Stomach (tissue), 9 donors: ENCODE data around the gene TMCC1. TPM values are rescaled to one million over a fixed set of nuclear protein-coding genes. Genes with fewer than 3 reads are reported as not detected.
"Not testable (repeated sequence)": the region's sequence is repeated elsewhere in the genome, so short reads cannot be mapped to it uniquely, and the experiment has no call there.

Experiments
- DNase-seq, 2 donors: peaks; one replicate each; pipeline versions ENCODE4 v3.0.0 to v3.0.0-alpha.2; 2013 to 2019
- H3K27ac ChIP-seq, 5 donors: fragments of 200-600 bp in 4 of 5; sonication (generic) in 4 of 5; one replicate each; pipeline ENCODE4 v1.5.1; 2013 to 2019; ENCODE audit warnings: mild to moderate bottlenecking in 1 of 5, moderate library complexity in 1 of 5
- H3K27me3 ChIP-seq, 3 donors: fragments of 200-600 bp; sonication (generic); one replicate each; pipeline ENCODE4 v1.5.1; 2017 to 2019; ENCODE audit warnings: mixed run types in 1 of 3
- H3K36me3 ChIP-seq, 4 donors: fragments of 200-600 bp; sonication (generic); 1 replicate in 3 of 4; 2 replicates in 1 of 4; pipeline ENCODE4 v1.5.1; 2016 to 2019
- H3K4me1 ChIP-seq, 4 donors: fragments of 200-600 bp; sonication (generic); one replicate each; pipeline ENCODE4 v1.5.1; 2016 to 2019
- H3K4me3 ChIP-seq, 4 donors: fragments of 200-600 bp; sonication (generic) in 3 of 4; one replicate each; pipeline ENCODE4 v1.5.1; 2016 to 2019; ENCODE audit warnings: mild to moderate bottlenecking in 1 of 4
- H3K9me3 ChIP-seq, 4 donors: fragments of 200-600 bp; sonication (generic); one replicate each; pipeline ENCODE4 v1.5.1; 2016 to 2019
- CTCF ChIP-seq, 7 experiments: fragments of 450-650 bp in 4 of 7; fragments of 200-600 bp in 3 of 7; sonication (generic) in 3 of 7; IDR thresholded peaks; one replicate each; pipeline ENCODE4 v1.5.1; 2016 to 2019; ENCODE audit warnings: antibody characterized with exemption in 7 of 7, control low read depth in 2 of 7, mild to moderate bottlenecking in 1 of 7
- EP300 ChIP-seq: sonication (generic); formaldehyde crosslinking; IDR thresholded peaks from one replicate; pipeline ENCODE4 v1.6.1; 2017; ENCODE audit warnings: antibody characterized with exemption
- POLR2A ChIP-seq, 4 donors: fragments of 450-650 bp; IDR thresholded peaks; one replicate each; pipeline ENCODE4 v1.6.1; 2016; ENCODE audit warnings: antibody characterized with exemption in 4 of 4, control low read depth in 2 of 4, mild to moderate bottlenecking in 1 of 4, moderate library complexity in 1 of 4
- POLR2AphosphoS5 ChIP-seq, 3 donors: sonication (generic); formaldehyde crosslinking; IDR thresholded peaks; one replicate each; pipeline ENCODE4 v1.6.1; 2016; ENCODE audit warnings: antibody characterized with exemption in 3 of 3
- WGBS, 5 donors: extraction: QIAGEN DNeasy Blood & Tissue Kit in 3 of 5; methylation state at CpG; one replicate each; pipeline versions ENCODE4 v1.1.5 to v1.1.7; 2013 to 2018; 5-methylcytosine and 5-hydroxymethylcytosine counted together
- intact Hi-C: fragments of 100-400 bp; cut with DNase I; formaldehyde crosslinking; loops from one replicate; pipeline ENCODE4 v1.15.1; 2023; ENCODE audit warnings: low total_unique reads
- polyA plus RNA-seq, 3 donors: library from polyadenylated mRNA; stranded (reverse); fragments of 200-250 nt; gene quantifications; one replicate each; pipeline ENCODE4 v1.2.3, GENCODE V29; 2013
- total RNA-seq, 5 donors: library from RNA; depleted of rRNA; stranded (reverse); fragments of >200 nt; gene quantifications; one replicate each; pipeline versions ENCODE4 v1.1.0 to v1.2.3, GENCODE V29; 2014 to 2016
- donor health status: healthy with polysubstance abuse.
- donor health status: Bipolar disorder and iron deficiency.
- donor health status: healthy.

TMCC1 gene
- total and polyA plus RNA-seq, 8 donors: 5.0 to 26.6 (median 9.3) TPM

GRCh38 chr3:129911261-129911861 lies 17.9 kb upstream of the TMCC1 start:
- H3K36me3 ChIP-seq: no peaks in the 10 kb centered on the region
- H3K4me1 ChIP-seq: no peaks in the 10 kb centered on the region
- H3K27ac ChIP-seq: peak overlapping the region in 1 of 5 donors; percentile 32
- intact Hi-C loops: no loop called here
- H3K9me3 ChIP-seq: peaks cover 1 to 24% (median 17%) of the 10 kb centered on the region in 4 donors
- H3K4me3 ChIP-seq: no peak overlapping the region
- no peaks in the 10 kb centered on the region for H3K27me3 ChIP-seq
- TF ChIP-seq POLR2AphosphoS5 (IDR thresholded peaks at IDR 0.05) (no peak), POLR2A (IDR thresholded peaks at IDR 0.05) (no peak), EP300 (no peak), CTCF (IDR thresholded peaks at IDR 0.05) (no peak)
- peak in 1 of 2 donors; percentile 57 for DNase-seq

- Histone ChIP-seq H3K9me3 (peaks cover 13 to 31% (median 24%) of the 10 kb centered on the region in 4 donors), H3K36me3 (peaks cover 0 to 10% (median 0%) of the 10 kb centered on the region in 4 donors)
- H3K4me1 ChIP-seq, intact Hi-C loops, H3K27me3 ChIP-seq, DNase-seq, H3K27ac ChIP-seq, H3K4me3 ChIP-seq: not testable (repeated sequence)
- WGBS, 5 donors: 87 to 95% (median 92%) methylated on average over 4 of the region's 4 CpGs
Measured at GRCh38 chr3:129909235-129909634, 15.7 kb upstream of the TMCC1 start.

- Histone ChIP-seq H3K27ac (no peak overlapping the region), H3K9me3 (peaks cover 13 to 31% (median 24%) of the 10 kb centered on the region in 4 donors), H3K27me3 (no peaks in the 10 kb centered on the region), H3K4me1 (no peaks in the 10 kb centered on the region), H3K36me3 (peaks cover 0 to 10% (median 0%) of the 10 kb centered on the region in 4 donors), H3K4me3 (no peak overlapping the region)
- 29 to 75% (median 56%) methylated on average over 1 of the region's 1 CpG for WGBS, 5 donors
- TF ChIP-seq POLR2AphosphoS5 (IDR thresholded peaks at IDR 0.05) (no peak), POLR2A (IDR thresholded peaks at IDR 0.05) (no peak)
- intact Hi-C loops: no loop called here
- DNase-seq: peak in 1 of 2 donors; percentile 81
Measured at GRCh38 chr3:129908417-129908816, 14.9 kb upstream of the TMCC1 start.

GRCh38 chr3:129901272-129901671 lies 7.8 kb upstream of the TMCC1 start:
- DNase-seq, H3K27me3 ChIP-seq, H3K4me3 ChIP-seq, H3K4me1 ChIP-seq, H3K27ac ChIP-seq, intact Hi-C loops: not testable (repeated sequence)
- 86 to 97% (median 90%) methylated on average over 4 of the region's 4 CpGs for WGBS, 5 donors
- Histone ChIP-seq H3K9me3 (peaks cover 10 to 32% (median 16%) of the 10 kb centered on the region in 4 donors), H3K36me3 (peaks cover 0 to 10% (median 0%) of the 10 kb centered on the region in 4 donors)

- no peaks in the 10 kb centered on the region for H3K36me3 ChIP-seq
- peaks cover 0 to 10% (median 0%) of the 10 kb centered on the region in 4 donors for H3K9me3 ChIP-seq
- peaks cover 5 to 17% (median 13%) of the 10 kb centered on the region in 4 donors for H3K4me1 ChIP-seq
- H3K27ac ChIP-seq: no peak overlapping the region
- DNase-seq: no peak
- intact Hi-C loops: no loop called here
- H3K4me3 ChIP-seq: no peak overlapping the region
- 49 to 88% (median 86%) methylated on average over 3 of the region's 3 CpGs for WGBS, 5 donors
- TF ChIP-seq CTCF (IDR thresholded peaks at IDR 0.05) (no peak), POLR2AphosphoS5 (IDR thresholded peaks at IDR 0.05) (no peak), POLR2A (IDR thresholded peaks at IDR 0.05) (no peak), EP300 (no peak)
- H3K27me3 ChIP-seq: no peaks in the 10 kb centered on the region
Measured at GRCh38 chr3:129897026-129897425, 3.5 kb upstream of the TMCC1 start.

- Histone ChIP-seq H3K4me3 (peak overlapping the region; percentile 69 to 93 (median 84)), H3K27ac (peak overlapping the region; percentile 91 to 99 (median 94)), H3K4me1 (peaks cover 24 to 55% (median 38%) of the 10 kb centered on the region in 4 donors), H3K36me3 (no peaks in the 10 kb centered on the region), H3K9me3 (no peaks in the 10 kb centered on the region), H3K27me3 (no peaks in the 10 kb centered on the region)
- WGBS, 5 donors: 0 to 1% (median 0%) methylated on average over 25 to 61 of the region's 62 CpGs
- peak in 2 of 3 donors; percentile 29 to 46 for TF ChIP-seq POLR2AphosphoS5 (IDR thresholded peaks at IDR 0.05)
- TF ChIP-seq POLR2A (IDR thresholded peaks at IDR 0.05): no peak
- no peak for TF ChIP-seq EP300
- TF ChIP-seq CTCF (IDR thresholded peaks at IDR 0.05): peak in 1 of 7 experiments; percentile 5
- DNase-seq: peak in 1 of 2 donors; percentile 74
- intact Hi-C loops: no loop called here
Measured at GRCh38 chr3:129892857-129893580, 492 bp downstream of the TMCC1 start.
